A549 treated with CpdA at 1 μM for 4 hours (cell line): Measurements from ENCODE around the gene ZNF792. TPM values are rescaled to one million over a fixed set of nuclear protein-coding genes. Genes with fewer than 3 reads are reported as not detected.

ENCODE experiments used
- total RNA-seq: library from RNA; stranded (reverse); fragments of 200-300 nt; extraction: Qiagen RNA extraction; gene quantifications from 5 replicates; pipeline ENCODE4 v1.2.3, GENCODE V29; 2022; ENCODE audit warnings: low read depth

Gene ZNF792
- 1.4 to 2.1 TPM (median 1.9 TPM) in 5 replicates for total RNA-seq

GRCh38 chr19:34963573-34964406 lies at the start of gene ZNF792:
Gene ZNF792 (minus strand): TSS chr19:34964229. CDS start chr19:34963662, 567 bp downstream.

GRCh38 chr19:34999498-35000337 lies 35.7 kb upstream of the ZNF792 start, which contains the start of gene GRAMD1A:
Gene GRAMD1A (plus strand): TSS chr19:35000323. CDS start chr19:35000479, 156 bp downstream.

DNA sequence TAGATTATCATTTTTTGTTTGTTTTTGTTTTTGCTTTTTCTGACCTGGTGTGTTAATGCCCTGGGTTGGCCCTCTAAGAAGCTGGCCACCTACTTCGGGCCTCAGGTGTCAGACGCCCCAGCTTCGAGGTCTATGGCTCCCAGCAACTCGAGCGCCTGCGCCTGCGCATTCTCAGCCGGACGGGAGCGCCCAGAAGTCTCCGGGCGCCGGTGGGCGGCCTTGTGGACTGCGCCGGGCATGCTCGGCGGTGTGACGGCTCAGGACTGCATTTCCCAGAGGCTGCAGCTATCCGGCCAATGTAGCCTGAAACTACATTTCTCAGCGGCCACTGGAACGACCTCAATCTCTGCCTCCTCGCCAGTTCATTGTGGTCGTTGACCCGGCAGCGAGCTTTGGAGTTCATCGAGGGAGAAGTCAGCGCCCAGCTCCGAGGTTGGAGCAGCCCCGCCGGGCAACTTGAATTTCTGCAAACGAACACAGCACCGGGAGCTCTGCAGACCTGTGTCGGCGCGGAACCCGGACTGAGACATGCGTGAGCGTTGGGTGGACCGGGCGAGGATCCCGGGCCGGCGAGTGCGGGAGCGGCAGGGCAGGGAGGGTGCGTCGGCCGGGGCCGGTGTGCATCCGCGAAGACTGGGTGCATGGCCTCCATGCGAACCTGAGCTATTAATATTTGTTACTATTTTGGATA lies 37.2 kb downstream of the ZNF792 start, which contains the start of gene ZNF30:
Gene ZNF30 (plus strand): TSS at position 219 of the 691 bp plus-strand sequence. CDS start 3,045 bp downstream, outside the sequence.

Other genes with a start within 250 kb of the ZNF792 start
- gene ZNF181, start 230.0 kb downstream of the ZNF792 start, total RNA-seq = 7.6 to 11.7 TPM (median 11.1 TPM) in 5 replicates
- gene ZNF599, start 191.0 kb downstream of the ZNF792 start, total RNA-seq = 2.1 to 3.4 TPM (median 2.4 TPM) in 5 replicates
- gene ZNF30, start 37.3 kb downstream of the ZNF792 start, total RNA-seq = 5.0 to 5.9 TPM (median 5.2 TPM) in 5 replicates
- gene GRAMD1A, start 36.1 kb upstream of the ZNF792 start, total RNA-seq = 119 to 143 TPM (median 132 TPM) in 5 replicates
- 12.0 to 19.3 TPM (median 16.7 TPM) in 5 replicates for gene SCN1B, start 66.2 kb upstream of the ZNF792 start, total RNA-seq
- 0.03 to 0.17 TPM in 2 of 5 replicates, not detected in the others for gene HPN, start 77.5 kb upstream of the ZNF792 start, total RNA-seq
- 0.26 to 0.31 TPM in 2 of 5 replicates, not detected in the others for gene FXYD3, start 151.6 kb upstream of the ZNF792 start, total RNA-seq
- 0.06 to 0.27 TPM (median 0.13 TPM) in 4 of 5 replicates, not detected in the other for gene LGI4, start 170.8 kb upstream of the ZNF792 start, total RNA-seq
- 0.35 to 0.85 TPM (median 0.44 TPM) in 4 of 5 replicates, not detected in the other for gene FXYD1, start 174.6 kb upstream of the ZNF792 start, total RNA-seq
- 0.24 to 0.34 TPM (median 0.25 TPM) in 3 of 5 replicates, not detected in the others for gene FXYD7, start 179.0 kb upstream of the ZNF792 start, total RNA-seq
- 202 to 240 TPM (median 228 TPM) in 5 replicates for gene FXYD5, start 190.5 kb upstream of the ZNF792 start, total RNA-seq